ENCODE data around the gene MED15. TPM values are rescaled to one million over a fixed set of nuclear protein-coding genes. Genes with fewer than 3 reads are reported as not detected.
"Not testable (repeated sequence)": the region's sequence is repeated elsewhere in the genome, so short reads cannot be mapped to it uniquely, and the experiment has no call there.

The MED15 gene
- total and polyA plus RNA-seq, 2 experiments from 2014 or later = 29.2 to 43.5 TPM

- H3K4me3 Mint-ChIP-seq; H3K9me3 Mint-ChIP-seq; ATAC-seq; H2AFZ ChIP-seq; H3K27me3 Mint-ChIP-seq (ENCODE audit: insufficient read depth, low read depth, poor library complexity); H3K9me2 ChIP-seq (ENCODE audit: insufficient read depth); H3F3A ChIP-seq (replicated peaks; ENCODE audit: low read depth); DNase-seq (ENCODE audit: low spot score); H3K27ac Mint-ChIP-seq; H3K4me3 ChIP-seq; H3K4me2 ChIP-seq; H3K4me1 ChIP-seq (ENCODE audit: insufficient read depth); H3K27me3 ChIP-seq (ENCODE audit: insufficient read depth); H3K27ac ChIP-seq (ENCODE audit: low read depth); H3K36me3 ChIP-seq (ENCODE audit: insufficient read depth): not testable (repeated sequence)
- peaks cover 20% of the 10 kb centered on the region for H3K4me1 Mint-ChIP-seq
- Histone ChIP-seq H4K20me1 (replicated peaks; ENCODE audit: insufficient read depth) (peaks cover 11% of the 10 kb centered on the region), H3K79me2 (replicated peaks; ENCODE audit: insufficient read depth) (peaks cover 54% of the 10 kb centered on the region)
- peaks cover 32% of the 10 kb centered on the region; the same call in 2 of the 3 replicates for H3K36me3 Mint-ChIP-seq (ENCODE audit: low read depth)
These were observed 37.9 kb downstream of the MED15 start for GRCh38 chr22:20545318-20545634.

- ATAC-seq (no peak), DNase-seq (ENCODE audit: low spot score) (no peak)
- Histone ChIP-seq H3K4me3 (no peak overlapping the region), H2AFZ (no peak overlapping the region), H3K4me1 (ENCODE audit: insufficient read depth) (peaks cover 4% of the 10 kb centered on the region; the same call in 1 of the 2 replicates), H3K9me2 (ENCODE audit: insufficient read depth) (no peaks in the 10 kb centered on the region), H3K36me3 (ENCODE audit: insufficient read depth) (peaks cover 3% of the 10 kb centered on the region; the same call in 1 of the 2 replicates), H3K27me3 (ENCODE audit: insufficient read depth) (no peaks in the 10 kb centered on the region), H4K20me1 (replicated peaks; ENCODE audit: insufficient read depth) (peaks cover 11% of the 10 kb centered on the region), H3K79me2 (replicated peaks; ENCODE audit: insufficient read depth) (peaks cover 50% of the 10 kb centered on the region), H3K4me2 (no peak overlapping the region), H3F3A (replicated peaks; ENCODE audit: low read depth) (no peaks in the 10 kb centered on the region), H3K27ac (ENCODE audit: low read depth) (no peak overlapping the region)
- Mint-ChIP-seq H3K27ac (peak overlapping the region; percentile 75; the same call in 1 of the 2 replicates), H3K9me3 (no peaks in the 10 kb centered on the region), H3K36me3 (ENCODE audit: low read depth) (peaks cover 28% of the 10 kb centered on the region; the same call in 2 of the 3 replicates), H3K4me3 (no peak overlapping the region), H3K4me1 (peaks cover 25% of the 10 kb centered on the region), H3K27me3 (ENCODE audit: insufficient read depth, low read depth, poor library complexity) (peaks cover 7% of the 10 kb centered on the region)
- TF ChIP-seq JUNB (IDR thresholded peaks at IDR 0.05; ENCODE audit: unreplicated experiment) = no peak
- TF ChIP-seq EZH2 (IDR thresholded peaks at IDR 0.05; ENCODE audit: low read depth, unreplicated experiment) = no peak
- TF ChIP-seq STAT1 (IDR thresholded peaks at IDR 0.05; ENCODE audit: unreplicated experiment) = no peak
These were observed 38.5 kb downstream of the MED15 start for GRCh38 chr22:20545681-20546521.

GRCh38 chr22:20546541-20546950 is 39.1 kb downstream of the MED15 start:
- H3K27me3 Mint-ChIP-seq (ENCODE audit: insufficient read depth, low read depth, poor library complexity) = peaks cover 11% of the 10 kb centered on the region
- ATAC-seq (no peak), DNase-seq (ENCODE audit: low spot score) (no peak)
- Histone ChIP-seq H3K36me3 (ENCODE audit: insufficient read depth) (peaks cover 3% of the 10 kb centered on the region; the same call in 1 of the 2 replicates), H3K4me2 (no peak overlapping the region), H2AFZ (no peak overlapping the region), H3K4me3 (no peak overlapping the region), H3K79me2 (replicated peaks; ENCODE audit: insufficient read depth) (peaks cover 49% of the 10 kb centered on the region), H4K20me1 (replicated peaks; ENCODE audit: insufficient read depth) (peaks cover 15% of the 10 kb centered on the region), H3K4me1 (ENCODE audit: insufficient read depth) (peaks cover 4% of the 10 kb centered on the region; the same call in 1 of the 2 replicates), H3K27me3 (ENCODE audit: insufficient read depth) (no peaks in the 10 kb centered on the region), H3K27ac (ENCODE audit: low read depth) (no peak overlapping the region), H3F3A (replicated peaks; ENCODE audit: low read depth) (no peaks in the 10 kb centered on the region), H3K9me2 (ENCODE audit: insufficient read depth) (no peaks in the 10 kb centered on the region)
- no peaks in the 10 kb centered on the region for H3K9me3 Mint-ChIP-seq
- H3K36me3 Mint-ChIP-seq (ENCODE audit: low read depth) = peaks cover 31% of the 10 kb centered on the region
- peaks cover 31% of the 10 kb centered on the region for H3K4me1 Mint-ChIP-seq
- 0 out of 2 replicates have a peak overlapping the region, but pooled peaks have one; percentile 75 for H3K27ac Mint-ChIP-seq
- H3K4me3 Mint-ChIP-seq = no peak overlapping the region
- TF ChIP-seq JUNB (IDR thresholded peaks at IDR 0.05; ENCODE audit: unreplicated experiment) = no peak
- no peak for TF ChIP-seq ZNF462 (CRISPR knock-in tag; IDR thresholded peaks at IDR 0.05)
- TF ChIP-seq EZH2phosphoT487 (IDR thresholded peaks at IDR 0.05; ENCODE audit: unreplicated experiment) = no peak
- no peak for TF ChIP-seq CREB1 (CRISPR knock-in tag; IDR thresholded peaks at IDR 0.05; ENCODE audit: low read depth)
- no peak for TF ChIP-seq POLR2AphosphoS5 (IDR thresholded peaks at IDR 0.05; ENCODE audit: low read depth)
- TF ChIP-seq CTCF (conservative IDR thresholded peaks at IDR 0.05; ENCODE audit: low read depth in 2 of 2) = no peak
